ENCODE results near the gene FBXW2.

The FBXW2 gene

GRCh38 chr9:120745278-120745677, 47.9 kb downstream of the FBXW2 start:
- H3K27ac ChIP-seq (ENCODE audit: low read length), result no peak overlapping the region
- TF ChIP-seq EZH2phosphoT487 (IDR thresholded peaks at IDR 0.05; ENCODE audit: low read depth) (no peak), CTCF (IDR thresholded peaks at IDR 0.05; ENCODE audit: low read depth, low read length) (no peak)

GRCh38 chr9:120742951-120743416, 50.2 kb downstream of the FBXW2 start:
- Histone ChIP-seq H4K20me1 (ENCODE audit: insufficient read depth, low read length) (no peaks in the 10 kb centered on the region), H3K4me2 (ENCODE audit: low read length) (no peak overlapping the region), H3K27ac (ENCODE audit: low read length) (no peak overlapping the region), H3K9ac (ENCODE audit: low read length) (no peak overlapping the region), H3K36me3 (replicated peaks; ENCODE audit: low read depth, low read length) (no peaks in the 10 kb centered on the region), H2AFZ (ENCODE audit: low read depth, low read length) (no peak overlapping the region), H3K27me3 (ENCODE audit: low read depth, low read length) (no peaks in the 10 kb centered on the region), H3K9me3 (ENCODE audit: insufficient read depth, low read length) (no peaks in the 10 kb centered on the region), H3K4me3 (ENCODE audit: low read length) (no peak overlapping the region), H3K4me1 (ENCODE audit: low read length) (no peaks in the 10 kb centered on the region), H3K79me2 (ENCODE audit: low read length) (no peaks in the 10 kb centered on the region)
- TF ChIP-seq EZH2phosphoT487 (IDR thresholded peaks at IDR 0.05; ENCODE audit: low read depth) (no peak), CTCF (IDR thresholded peaks at IDR 0.05; ENCODE audit: low read depth, low read length) (peak; percentile 76)

More at GRCh38 chr9:120745278-120745677, 47.9 kb downstream of the FBXW2 start:
- Histone ChIP-seq H2AFZ (ENCODE audit: low read depth, low read length) (no peak overlapping the region), H3K4me3 (ENCODE audit: low read length) (no peak overlapping the region), H3K27me3 (ENCODE audit: low read depth, low read length) (no peaks in the 10 kb centered on the region), H3K79me2 (ENCODE audit: low read length) (no peaks in the 10 kb centered on the region), H3K4me2 (ENCODE audit: low read length) (no peak overlapping the region), H3K9me3 (ENCODE audit: insufficient read depth, low read length) (no peaks in the 10 kb centered on the region), H3K36me3 (replicated peaks; ENCODE audit: low read depth, low read length) (no peaks in the 10 kb centered on the region), H4K20me1 (ENCODE audit: insufficient read depth, low read length) (no peaks in the 10 kb centered on the region), H3K4me1 (ENCODE audit: low read length) (no peaks in the 10 kb centered on the region), H3K9ac (ENCODE audit: low read length) (no peak overlapping the region)

GRCh38 chr9:120741701-120742100, 51.5 kb downstream of the FBXW2 start:
- Histone ChIP-seq H3K4me1 (ENCODE audit: low read length) (peaks cover 4% of the 10 kb centered on the region), H3K9ac (ENCODE audit: low read length) (no peak overlapping the region), H2AFZ (ENCODE audit: low read depth, low read length) (no peak overlapping the region), H3K27me3 (ENCODE audit: low read depth, low read length) (no peaks in the 10 kb centered on the region), H3K4me3 (ENCODE audit: low read length) (no peak overlapping the region), H3K79me2 (ENCODE audit: low read length) (no peaks in the 10 kb centered on the region), H3K4me2 (ENCODE audit: low read length) (no peak overlapping the region), H4K20me1 (ENCODE audit: insufficient read depth, low read length) (no peaks in the 10 kb centered on the region), H3K36me3 (replicated peaks; ENCODE audit: low read depth, low read length) (peaks cover 3% of the 10 kb centered on the region), H3K27ac (ENCODE audit: low read length) (no peak overlapping the region), H3K9me3 (ENCODE audit: insufficient read depth, low read length) (no peaks in the 10 kb centered on the region)
- no peak for TF ChIP-seq EZH2phosphoT487 (IDR thresholded peaks at IDR 0.05; ENCODE audit: low read depth)
- no peak for TF ChIP-seq CTCF (IDR thresholded peaks at IDR 0.05; ENCODE audit: low read depth, low read length)

- no peaks in the 10 kb centered on the region for H4K20me1 ChIP-seq (ENCODE audit: insufficient read depth, low read length)
- H2AFZ ChIP-seq (ENCODE audit: low read depth, low read length), result no peak overlapping the region
- H3K4me2 ChIP-seq (ENCODE audit: low read length), result no peak overlapping the region
- H3K27me3 ChIP-seq (ENCODE audit: low read depth, low read length), result no peaks in the 10 kb centered on the region
- H3K27ac ChIP-seq (ENCODE audit: low read length), result no peak overlapping the region
- H3K36me3 ChIP-seq (replicated peaks; ENCODE audit: low read depth, low read length), result peaks cover 3% of the 10 kb centered on the region
- H3K79me2 ChIP-seq (ENCODE audit: low read length), result no peaks in the 10 kb centered on the region
- H3K4me1 ChIP-seq (ENCODE audit: low read length), result peaks cover 9% of the 10 kb centered on the region
- H3K4me3 ChIP-seq (ENCODE audit: low read length), result no peak overlapping the region
- no peak overlapping the region for H3K9ac ChIP-seq (ENCODE audit: low read length)
- no peaks in the 10 kb centered on the region for H3K9me3 ChIP-seq (ENCODE audit: insufficient read depth, low read length)
- TF ChIP-seq EZH2phosphoT487 (IDR thresholded peaks at IDR 0.05; ENCODE audit: low read depth), result no peak
- TF ChIP-seq CTCF (IDR thresholded peaks at IDR 0.05; ENCODE audit: low read depth, low read length), result no peak
Measured at GRCh38 chr9:120741191-120741590, 52.0 kb downstream of the FBXW2 start.
